ENCODE measurements around the gene GBA3.

The GBA3 gene

GRCh38 chr4:22695029-22695428 is 2.3 kb downstream of the GBA3 start:
- no peak for DNase-seq

DNA sequence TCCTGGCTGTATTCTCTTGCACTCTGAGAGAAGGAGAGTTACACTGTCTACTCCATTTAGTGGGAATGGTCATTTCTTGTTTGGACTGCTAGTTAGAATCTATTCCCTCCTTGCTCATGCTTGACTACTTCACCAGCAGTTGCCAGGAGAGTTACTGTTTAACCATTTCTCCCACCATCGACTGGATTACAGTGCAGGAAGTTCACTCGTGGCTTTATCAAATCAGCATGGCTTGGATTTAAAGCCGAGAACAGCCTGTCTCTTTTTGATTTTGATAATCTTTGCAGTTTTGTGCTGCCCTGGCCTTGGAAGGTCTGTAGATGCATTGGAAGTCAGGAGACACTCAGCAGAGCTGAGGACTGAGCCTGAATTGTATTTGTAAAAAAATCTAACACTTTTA is 3.2 kb downstream of the GBA3 start:
- DNase-seq = no peak

DNA sequence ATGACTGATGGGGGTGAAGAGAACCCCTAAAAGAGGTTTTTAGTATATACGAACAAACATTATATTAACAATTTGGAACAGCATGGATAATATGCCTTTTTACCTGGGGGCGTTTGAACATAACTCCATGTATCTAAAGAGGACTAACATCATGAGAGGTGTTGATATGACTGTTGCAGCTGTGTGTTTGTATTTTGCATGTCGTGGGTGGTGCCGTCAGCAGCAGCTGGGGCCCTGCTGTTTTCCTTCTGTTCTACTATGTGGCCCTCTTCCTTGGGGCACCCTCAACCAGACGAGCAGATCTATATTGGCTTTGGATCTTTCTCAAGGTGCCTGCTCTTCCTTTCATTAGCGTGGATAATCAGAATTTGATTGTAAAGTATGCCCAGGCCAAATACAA is 11.2 kb downstream of the GBA3 start:
- no peak for DNase-seq

- no peak for DNase-seq
These were observed 14.7 kb downstream of the GBA3 start for GRCh38 chr4:22707390-22707789.

GRCh38 chr4:22708961-22709360 is 16.2 kb downstream of the GBA3 start:
- DNase-seq = no peak

- DNase-seq = no peak
These were observed 19.4 kb downstream of the GBA3 start for GRCh38 chr4:22712105-22712504.

DNA sequence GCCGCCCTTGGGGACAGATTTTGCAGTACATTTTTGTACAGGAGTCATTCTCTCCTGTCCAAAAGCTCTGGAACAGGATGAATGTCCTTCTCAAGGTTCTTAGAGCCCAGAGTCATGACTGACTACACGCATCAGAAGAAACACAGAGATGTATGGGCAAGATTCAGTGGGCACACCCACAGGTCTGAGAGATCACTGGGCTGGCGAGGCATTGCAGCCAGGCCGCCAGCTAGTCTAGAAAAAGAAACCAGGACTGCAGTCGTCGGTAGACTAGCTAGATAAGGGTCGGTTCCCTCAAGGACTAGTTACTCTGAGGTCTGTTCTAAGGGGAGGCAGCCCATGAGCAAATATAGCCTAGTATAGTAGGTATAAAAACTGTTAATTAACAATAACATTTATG is 19.8 kb downstream of the GBA3 start:
- DNase-seq = no peak

- no peak for DNase-seq
These were observed 21.1 kb downstream of the GBA3 start for GRCh38 chr4:22713841-22714240.

GRCh38 chr4:22719218-22719617 is 26.5 kb downstream of the GBA3 start:
- DNase-seq = no peak

GRCh38 chr4:22720091-22720490 is 27.4 kb downstream of the GBA3 start:
- no peak for DNase-seq

- no peak for DNase-seq
These were observed 28.5 kb downstream of the GBA3 start for GRCh38 chr4:22721204-22721603.

GRCh38 chr4:22730021-22730420 is 37.3 kb downstream of the GBA3 start:
- no peak for DNase-seq

GRCh38 chr4:22733816-22734215 is 41.1 kb downstream of the GBA3 start:
- no peak for DNase-seq

- DNase-seq = no peak
These were observed 44.2 kb downstream of the GBA3 start for GRCh38 chr4:22736912-22737311.

DNA sequence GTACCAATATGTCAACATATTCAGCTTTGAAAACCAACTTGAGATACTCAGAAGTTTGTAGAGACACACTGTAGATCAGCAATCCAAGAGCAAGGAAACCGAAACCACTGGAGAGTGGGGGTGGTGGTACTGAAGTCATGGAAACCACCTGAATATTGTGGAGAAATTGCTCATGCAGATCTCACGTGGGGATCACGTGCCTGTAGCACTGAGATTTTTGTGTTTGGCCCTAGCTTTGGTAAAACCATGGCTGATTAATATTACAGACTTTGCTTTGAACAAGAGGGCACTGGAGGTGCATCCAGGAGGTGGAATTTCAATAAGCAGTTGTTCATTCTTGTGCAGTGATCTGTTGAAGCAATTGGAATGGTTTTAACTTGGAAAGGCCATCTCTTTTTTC is 47.2 kb downstream of the GBA3 start:
- peak in 1 of 51 donors; percentile 2 for DNase-seq

- DNase-seq = no peak
These were observed 49.0 kb downstream of the GBA3 start for GRCh38 chr4:22741744-22742143.

- DNase-seq = no peak
These were observed 50.6 kb downstream of the GBA3 start for GRCh38 chr4:22743290-22743689.

GRCh38 chr4:22744478-22745062 is 51.8 kb downstream of the GBA3 start:
- no peak for DNase-seq

- no peak for DNase-seq
These were observed 52.5 kb downstream of the GBA3 start for GRCh38 chr4:22745234-22745633.

DNA sequence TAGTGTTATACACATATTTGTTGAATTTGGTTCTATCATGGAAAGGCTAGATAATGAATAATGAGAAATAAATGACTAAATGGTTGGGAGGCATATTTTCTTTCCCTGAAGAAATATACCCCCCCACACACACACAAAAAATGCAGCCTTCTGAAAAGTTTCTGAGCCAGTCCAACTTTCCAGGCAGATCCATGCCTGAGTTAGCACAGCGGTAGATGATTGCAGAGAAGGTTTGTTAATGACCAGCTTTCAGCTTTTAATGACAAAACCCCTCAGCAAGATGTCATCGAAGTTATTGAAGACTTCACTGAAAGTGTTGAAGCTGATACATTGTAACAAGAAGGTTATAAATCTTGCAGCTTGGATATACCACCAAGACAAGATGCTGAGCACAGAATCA is 61.4 kb downstream of the GBA3 start:
- no peak for DNase-seq

DNA sequence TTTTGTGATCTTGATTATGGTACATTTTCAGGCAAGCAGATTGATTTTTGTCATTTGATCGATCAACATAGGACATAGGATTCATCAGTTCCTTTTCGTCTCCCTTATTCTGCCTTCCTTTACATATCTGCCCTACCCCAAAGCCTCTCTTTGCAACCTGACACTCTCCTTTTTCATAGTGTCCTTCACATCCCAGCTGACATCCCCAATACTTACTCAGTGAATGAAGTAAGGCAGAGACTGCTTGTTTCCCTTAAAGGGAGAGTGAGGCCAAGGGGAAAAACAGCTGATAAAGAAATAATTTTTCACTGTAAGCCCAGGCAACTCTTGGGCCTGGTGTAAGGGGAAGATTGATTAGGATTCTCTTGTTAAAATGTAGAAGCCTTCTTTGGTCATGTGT is 69.8 kb downstream of the GBA3 start:
- DNase-seq = no peak

DNA sequence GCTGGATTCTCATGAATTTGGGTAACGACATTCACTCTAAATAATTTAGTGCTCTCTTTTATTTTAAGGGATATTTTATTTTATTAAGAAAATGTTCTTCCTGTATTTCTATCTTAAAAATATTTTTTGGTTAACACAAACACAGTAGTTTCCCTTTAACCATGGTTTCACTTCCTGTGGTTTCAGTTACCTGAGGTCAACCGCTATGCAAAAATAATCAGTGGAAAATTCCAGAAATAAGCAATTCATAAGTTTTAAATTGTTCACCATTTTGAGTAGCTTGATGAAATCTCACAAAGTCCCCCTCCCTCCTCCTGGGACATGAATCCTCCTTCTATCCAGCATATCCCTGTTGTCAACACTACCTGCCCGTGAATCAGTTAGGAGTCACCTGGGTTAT is 71.4 kb downstream of the GBA3 start:
- DNase-seq = no peak

GRCh38 chr4:22766068-22766467 is 73.3 kb downstream of the GBA3 start:
- no peak for DNase-seq

DNA sequence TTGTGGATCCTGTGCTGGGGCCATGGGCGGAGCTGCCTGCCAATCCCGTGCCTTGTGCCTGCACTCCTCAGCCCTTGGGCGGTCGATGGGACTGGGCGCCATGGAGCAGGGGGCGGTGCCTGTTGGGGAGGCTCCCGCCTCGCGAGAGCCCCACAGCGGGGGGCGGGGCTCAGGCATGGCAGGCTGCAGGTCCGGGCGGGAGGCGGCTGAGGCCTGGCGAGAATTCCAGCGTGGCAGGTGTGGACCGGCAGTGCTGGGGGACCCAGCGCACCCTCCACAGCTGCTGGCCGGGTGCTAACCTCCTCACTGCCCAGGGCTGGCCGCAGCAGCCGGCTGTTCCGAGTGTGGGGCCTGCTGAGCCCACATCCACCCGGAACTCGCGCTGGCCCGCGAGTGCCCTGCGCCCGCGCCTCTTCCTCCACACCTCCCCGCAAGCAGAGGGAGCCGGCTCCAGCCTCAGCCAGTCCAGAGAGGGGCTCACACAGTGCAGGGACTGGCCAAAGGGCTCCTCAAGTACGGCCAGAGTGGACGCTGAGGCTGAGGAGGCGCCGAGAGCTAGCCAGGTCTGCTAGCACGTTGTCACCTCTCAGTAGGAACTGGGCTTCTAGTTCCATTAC is 85.9 kb downstream of the GBA3 start:
- no peak for DNase-seq
